GM21447 (cell line): ENCODE results near the gene AP2B1.

Experiments used
- ATAC-seq: cut with Tn5 transposase; IDR thresholded peaks from one replicate; pipeline ENCODE4 v1.9.1; 2021; ENCODE audit not compliant: unreplicated experiment

AP2B1 gene

GRCh38 chr17:35766489-35766877, 179.4 kb downstream of the AP2B1 start:
- no peak for ATAC-seq

GRCh38 chr17:35766903-35767510, 179.9 kb downstream of the AP2B1 start:
- no peak for ATAC-seq

- ATAC-seq: no peak
Measured at GRCh38 chr17:35768797-35769196, 181.7 kb downstream of the AP2B1 start.

- ATAC-seq: no peak
Measured at GRCh38 chr17:35769895-35770486, 182.9 kb downstream of the AP2B1 start.

GRCh38 chr17:35773129-35773528, 186.0 kb downstream of the AP2B1 start:
- ATAC-seq: no peak

- ATAC-seq: no peak
Measured at GRCh38 chr17:35773679-35774425, 186.7 kb downstream of the AP2B1 start.

- no peak for ATAC-seq
Measured at GRCh38 chr17:35774499-35774898, 187.4 kb downstream of the AP2B1 start.

- ATAC-seq: no peak
Measured at GRCh38 chr17:35775039-35775438, 187.9 kb downstream of the AP2B1 start.

- no peak for ATAC-seq
Measured at GRCh38 chr17:35775583-35775982, 188.5 kb downstream of the AP2B1 start.
